Fibroblast of mammary gland (primary cell): ENCODE results near the gene TUT7.

Experiments
- DNase-seq: peaks from one replicate; pipeline ENCODE4 v3.0.0-alpha.2; 2010; ENCODE audit warnings: low read depth
- H3K4me3 ChIP-seq: 2 replicates; pipeline ENCODE4 v1.5.1; 2011; ENCODE audit warnings: low read depth, mild to moderate bottlenecking, low read length, moderate library complexity; ENCODE audit not compliant: control insufficient read depth
- CTCF ChIP-seq: conservative IDR thresholded peaks from 2 replicates; pipeline ENCODE4 v1.5.1; 2011; ENCODE audit warnings: low read depth, low read length, inconsistent platforms; ENCODE audit not compliant: control insufficient read depth, insufficient read depth

Gene TUT7

GRCh38 chr9:86354818-86355309 is 654 bp upstream of the TUT7 start:
- TF ChIP-seq CTCF = peak; percentile 20
- peak; percentile 37 for DNase-seq
- peak overlapping the region; percentile 67 for H3K4me3 ChIP-seq

GRCh38 chr9:86353655-86354010 is 577 bp downstream of the TUT7 start:
- TF ChIP-seq CTCF = no peak
- H3K4me3 ChIP-seq = peak overlapping the region; percentile 98
- peak; percentile 27 for DNase-seq

- TF ChIP-seq CTCF = no peak
- peak; percentile 49 for DNase-seq
Observed at GRCh38 chr9:86352440-86353077, 1.7 kb downstream of the TUT7 start.

GRCh38 chr9:86351880-86352279 is 2.3 kb downstream of the TUT7 start:
- peak overlapping the region; percentile 98 for H3K4me3 ChIP-seq
- DNase-seq = no peak
- TF ChIP-seq CTCF = no peak

More at GRCh38 chr9:86352440-86353077, 1.7 kb downstream of the TUT7 start:
- peak overlapping the region; percentile 98 for H3K4me3 ChIP-seq

- H3K4me3 ChIP-seq = peak overlapping the region; percentile 18
- no peak for TF ChIP-seq CTCF
- DNase-seq = no peak
Observed at GRCh38 chr9:86350006-86350760, 4.0 kb downstream of the TUT7 start.

- TF ChIP-seq CTCF = no peak
- no peak overlapping the region for H3K4me3 ChIP-seq
- DNase-seq = peak; percentile 47
Observed at GRCh38 chr9:86349271-86349670, 4.9 kb downstream of the TUT7 start.
